HEK293 (cell line): ENCODE data around the gene SRSF4.
A peak's percentile ranks its signal among the peaks of the same experiment; 100 is the strongest.

Experiments
- CTCF ChIA-PET: fragments of 350-600 bp; formaldehyde crosslinking; extraction: SDS; loops from one replicate; lab custom pipeline; 2021; ENCODE audit warnings: antibody characterized with exemption; lab: Yijun Ruan, JAX
- POLR2A ChIA-PET: fragments of 300-600 bp; formaldehyde crosslinking; extraction: SDS; loops from one replicate; lab custom pipeline; 2020; ENCODE audit warnings: antibody characterized with exemption, inconsistent platforms; lab: Yijun Ruan, JAX
- H3K27ac ChIP-seq: fragments of 200-500 bp; sonication (Bioruptor generic); 2 replicates; pipeline ENCODE4 v1.5.1; 2014; ENCODE audit warnings: low read depth, low read length, control low read depth, inconsistent platforms; ENCODE audit errors: extremely low read depth
- H3K36me3 ChIP-seq, 2 experiments: fragments of 200-500 bp in 1 of 2; sonication (Bioruptor generic) in 1 of 2; 1 replicate in 1 of 2; 2 replicates in 1 of 2; pipeline ENCODE4 v1.5.1; 2014 to 2017; ENCODE audit warnings: inconsistent platforms in 2 of 2, low read length in 2 of 2; ENCODE audit not compliant: control insufficient read depth in 2 of 2, insufficient read depth in 1 of 2
- H3K4me1 ChIP-seq: fragments of 200-500 bp; sonication (Bioruptor generic); 2 replicates; pipeline ENCODE4 v1.5.1; 2014; ENCODE audit warnings: mild to moderate bottlenecking, low read length, inconsistent platforms; ENCODE audit not compliant: control insufficient read depth, insufficient read depth
- H3K4me3 ChIP-seq: 2 replicates; pipeline ENCODE4 v1.5.1; 2011; ENCODE audit warnings: low read depth, mild to moderate bottlenecking, control low read depth, low read length, moderate library complexity
- H3K9me3 ChIP-seq: fragments of 200-500 bp; sonication (Bioruptor generic); 2 replicates; pipeline ENCODE4 v1.5.1; 2014; ENCODE audit warnings: low read depth, low read length, inconsistent platforms; ENCODE audit not compliant: control insufficient read depth, insufficient read depth
- EGR2 ChIP-seq: fragments of 450-650 bp; formaldehyde crosslinking; IDR thresholded peaks from 2 replicates; pipeline ENCODE4 v1.5.1; 2016; ENCODE audit warnings: low read depth, missing biosample characterization, missing genetic modification characterization
- HOXC10 ChIP-seq: sonication (generic); formaldehyde crosslinking; IDR thresholded peaks from 2 replicates; pipeline ENCODE4 v1.8.1; 2023; ENCODE audit warnings: mild to moderate bottlenecking, missing genetic modification reagents
- IKZF3 ChIP-seq: fragments of 450-650 bp; IDR thresholded peaks from 2 replicates; pipeline ENCODE4 v1.5.0; 2018; ENCODE audit warnings: missing biosample characterization, mild to moderate bottlenecking, missing genetic modification characterization, moderate library complexity
- KLF10 ChIP-seq: fragments of 450-650 bp; IDR thresholded peaks from 2 replicates; pipeline ENCODE4 v1.5.1; 2018; ENCODE audit warnings: missing biosample characterization, mild to moderate bottlenecking, missing genetic modification characterization
- KLF8 ChIP-seq: fragments of 450-650 bp; formaldehyde crosslinking; IDR thresholded peaks from 2 replicates; pipeline ENCODE4 v1.5.1; 2016; ENCODE audit warnings: missing biosample characterization, missing genetic modification characterization
- SCRT2 ChIP-seq: fragments of 450-650 bp; formaldehyde crosslinking; IDR thresholded peaks from 2 replicates; pipeline ENCODE4 v1.5.1; 2016; ENCODE audit warnings: missing biosample characterization, missing genetic modification characterization
- SP7 ChIP-seq: fragments of 450-650 bp; formaldehyde crosslinking; IDR thresholded peaks from 2 replicates; pipeline ENCODE4 v1.5.1; 2016; ENCODE audit warnings: missing biosample characterization, missing genetic modification characterization
- YY1 ChIP-seq: fragments of 450-650 bp; formaldehyde crosslinking; IDR thresholded peaks from 2 replicates; pipeline ENCODE4 v1.5.1; 2018; ENCODE audit warnings: missing biosample characterization, missing genetic modification characterization
- YY2 ChIP-seq: fragments of 450-650 bp; formaldehyde crosslinking; IDR thresholded peaks from 2 replicates; pipeline ENCODE4 v1.5.1; 2016; ENCODE audit warnings: missing biosample characterization, missing genetic modification characterization
- ZBTB1 ChIP-seq: fragments of 450-650 bp; formaldehyde crosslinking; IDR thresholded peaks from 2 replicates; pipeline ENCODE4 v1.5.1; 2016; ENCODE audit warnings: missing biosample characterization, missing genetic modification characterization
- ZBTB7A ChIP-seq: fragments of 450-650 bp; formaldehyde crosslinking; IDR thresholded peaks from 2 replicates; pipeline ENCODE4 v1.5.1; 2016; ENCODE audit warnings: low read depth, missing biosample characterization, missing genetic modification characterization
- ZEB2 ChIP-seq: fragments of 450-650 bp; formaldehyde crosslinking; IDR thresholded peaks from 2 replicates; pipeline ENCODE4 v1.5.1; 2016; ENCODE audit warnings: missing biosample characterization, missing genetic modification characterization
- ZFP69B ChIP-seq: fragments of 450-650 bp; formaldehyde crosslinking; IDR thresholded peaks from 2 replicates; pipeline ENCODE4 v1.5.1; 2016; ENCODE audit warnings: missing biosample characterization, missing genetic modification characterization
- ZNF10 ChIP-seq: fragments of 450-650 bp; formaldehyde crosslinking; IDR thresholded peaks from 2 replicates; pipeline ENCODE4 v1.5.1; 2017; ENCODE audit warnings: missing biosample characterization, missing genetic modification characterization
- ZNF2 ChIP-seq: fragments of 450-650 bp; formaldehyde crosslinking; IDR thresholded peaks from 2 replicates; pipeline ENCODE4 v1.5.1; 2016; ENCODE audit warnings: missing biosample characterization, missing genetic modification characterization
- ZNF366 ChIP-seq: fragments of 450-650 bp; formaldehyde crosslinking; conservative IDR thresholded peaks from 2 replicates; pipeline ENCODE4 v1.5.1; 2016; ENCODE audit warnings: missing biosample characterization, missing genetic modification characterization
- ZNF391 ChIP-seq: fragments of 450-650 bp; formaldehyde crosslinking; IDR thresholded peaks from 2 replicates; pipeline ENCODE4 v1.5.1; 2016; ENCODE audit warnings: low read depth, missing biosample characterization, missing genetic modification characterization, borderline replicate concordance
- ZNF501 ChIP-seq: fragments of 450-650 bp; formaldehyde crosslinking; IDR thresholded peaks from 2 replicates; pipeline ENCODE4 v1.5.1; 2016; ENCODE audit warnings: missing biosample characterization, missing genetic modification characterization
- ZNF530 ChIP-seq: fragments of 450-650 bp; formaldehyde crosslinking; IDR thresholded peaks from 2 replicates; pipeline ENCODE4 v1.5.1; 2016; ENCODE audit warnings: low read depth, missing biosample characterization, missing genetic modification characterization
- ZNF629 ChIP-seq: fragments of 450-650 bp; formaldehyde crosslinking; IDR thresholded peaks from 2 replicates; pipeline ENCODE4 v1.5.1; 2017; ENCODE audit warnings: missing biosample characterization, missing genetic modification characterization
- ZNF654 ChIP-seq: fragments of 450-650 bp; formaldehyde crosslinking; IDR thresholded peaks from 2 replicates; pipeline ENCODE4 v1.5.1; 2016; ENCODE audit warnings: low read depth, missing biosample characterization, missing genetic modification characterization
- ZNF658 ChIP-seq: fragments of 450-650 bp; formaldehyde crosslinking; IDR thresholded peaks from 2 replicates; pipeline ENCODE4; 2016; ENCODE audit warnings: missing biosample characterization, missing genetic modification characterization
- ZNF747 ChIP-seq: fragments of 450-650 bp; formaldehyde crosslinking; IDR thresholded peaks from 2 replicates; pipeline ENCODE4 v1.5.1; 2016; ENCODE audit warnings: missing biosample characterization, missing genetic modification characterization
- ZNF76 ChIP-seq: fragments of 450-650 bp; formaldehyde crosslinking; IDR thresholded peaks from 2 replicates; pipeline ENCODE4; 2016; ENCODE audit warnings: low read depth, missing biosample characterization, missing genetic modification characterization, borderline replicate concordance
- ZNF792 ChIP-seq: fragments of 450-650 bp; formaldehyde crosslinking; IDR thresholded peaks from 2 replicates; pipeline ENCODE4 v1.5.1; 2016; ENCODE audit warnings: missing biosample characterization, missing genetic modification characterization
- ZNF843 ChIP-seq: fragments of 450-650 bp; formaldehyde crosslinking; IDR thresholded peaks from 2 replicates; pipeline ENCODE4 v1.5.1; 2016; ENCODE audit warnings: missing biosample characterization, missing genetic modification characterization
- ZSCAN16 ChIP-seq: fragments of 450-650 bp; formaldehyde crosslinking; IDR thresholded peaks from 2 replicates; pipeline ENCODE4 v1.5.1; 2016; ENCODE audit warnings: missing biosample characterization, missing genetic modification characterization
- TF ChIP-seq, protein P1 (sequence below): fragments of 450-650 bp; formaldehyde crosslinking; IDR thresholded peaks from 2 replicates; pipeline ENCODE4 v1.5.1; 2016; ENCODE audit warnings: missing biosample characterization, missing genetic modification characterization
- TF ChIP-seq, protein P2 (sequence below): fragments of 450-650 bp; formaldehyde crosslinking; IDR thresholded peaks from 2 replicates; pipeline ENCODE4 v1.5.1; 2016; ENCODE audit warnings: missing biosample characterization, missing genetic modification characterization
- TF ChIP-seq, protein P3 (sequence below): fragments of 450-650 bp; formaldehyde crosslinking; IDR thresholded peaks from 2 replicates; pipeline ENCODE4 v1.5.1; 2016; ENCODE audit warnings: missing biosample characterization, missing genetic modification characterization
- TF ChIP-seq, protein P4 (sequence below): fragments of 450-650 bp; formaldehyde crosslinking; IDR thresholded peaks from 2 replicates; pipeline ENCODE4 v1.5.1; 2016; ENCODE audit warnings: missing biosample characterization, missing genetic modification characterization

Gene SRSF4

GRCh38 chr1:29208442-29208841 is 26.7 kb upstream of the SRSF4 start (continued):
- TF ChIP-seq YY2 = no peak
- no peak for TF ChIP-seq ZNF76 (tag by site-specific recombination)
- TF ChIP-seq ZNF658 = no peak

GRCh38 chr1:29202584-29203340 is 21.1 kb upstream of the SRSF4 start:
- H3K27ac ChIP-seq = no peak overlapping the region
- no peaks in the 10 kb centered on the region for H3K4me1 ChIP-seq
- ChIA-PET POLR2A (interaction anchor here (0.6 to 2.2 kb wide), 3 partner anchors 21 to 402 kb away, joined by 3 to 17 read pairs (median 10); partner anchors contain the start of gene SRSF4), CTCF (interaction anchor here (0.6 to 10.8 kb wide), 39 partner anchors 9 to 796 kb away, joined by 3 to 159 read pairs (median 4); partner anchors contain the start of gene SRSF4)
- no peaks in the 10 kb centered on the region for H3K9me3 ChIP-seq
- H3K4me3 ChIP-seq = no peak overlapping the region
- peaks cover 10 to 85% of the 10 kb centered on the region in 2 experiments; a peak in 2 of 3 replicates for H3K36me3 ChIP-seq
- TF ChIP-seq ZNF501 (tag by site-specific recombination) (peak; percentile 43; the same call in 1 of the 2 replicates), ZNF792 (tag by site-specific recombination) (no peak), ZNF2 (peak; percentile 81; the same call in 1 of the 2 replicates), KLF8 (peak; percentile 41; the same call in 1 of the 2 replicates), ZNF10 (tag by site-specific recombination) (no peak), EGR2 (tag by site-specific recombination) (no peak), SCRT2 (tag by site-specific recombination) (peak; percentile 83), ZNF366 (tag by site-specific recombination) (peak; percentile 50), ZNF843 (tag by site-specific recombination) (no peak), ZSCAN16 (tag by site-specific recombination) (no peak), ZNF654 (peak; percentile 97), ZNF747 (tag by site-specific recombination) (no peak), KLF10 (0 out of 2 replicates have a peak, but pooled peaks have one; percentile 33), ZFP69B (tag by site-specific recombination) (0 out of 2 replicates have a peak, but pooled peaks have one; percentile 42), SP7 (tag by site-specific recombination) (peak; percentile 78), HOXC10 (CRISPR knock-in tag) (no peak), ZNF629 (tag by site-specific recombination) (0 out of 2 replicates have a peak, but pooled peaks have one; percentile 50), ZEB2 (tag by site-specific recombination) (peak; percentile 56; the same call in 1 of the 2 replicates), ZNF530 (tag by site-specific recombination) (no peak), ZBTB7A (tag by site-specific recombination) (no peak), IKZF3 (tag by site-specific recombination) (peak; percentile 65), ZNF391 (tag by site-specific recombination) (peak; percentile 79; the same call in 1 of the 2 replicates), ZBTB1 (tag by site-specific recombination) (no peak), YY1 (no peak)
- TF ChIP-seq, protein P1, sequence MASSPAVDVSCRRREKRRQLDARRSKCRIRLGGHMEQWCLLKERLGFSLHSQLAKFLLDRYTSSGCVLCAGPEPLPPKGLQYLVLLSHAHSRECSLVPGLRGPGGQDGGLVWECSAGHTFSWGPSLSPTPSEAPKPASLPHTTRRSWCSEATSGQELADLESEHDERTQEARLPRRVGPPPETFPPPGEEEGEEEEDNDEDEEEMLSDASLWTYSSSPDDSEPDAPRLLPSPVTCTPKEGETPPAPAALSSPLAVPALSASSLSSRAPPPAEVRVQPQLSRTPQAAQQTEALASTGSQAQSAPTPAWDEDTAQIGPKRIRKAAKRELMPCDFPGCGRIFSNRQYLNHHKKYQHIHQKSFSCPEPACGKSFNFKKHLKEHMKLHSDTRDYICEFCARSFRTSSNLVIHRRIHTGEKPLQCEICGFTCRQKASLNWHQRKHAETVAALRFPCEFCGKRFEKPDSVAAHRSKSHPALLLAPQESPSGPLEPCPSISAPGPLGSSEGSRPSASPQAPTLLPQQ (tag by site-specific recombination) = 0 out of 2 replicates have a peak, but pooled peaks have one; percentile 28
- TF ChIP-seq, protein P2, sequence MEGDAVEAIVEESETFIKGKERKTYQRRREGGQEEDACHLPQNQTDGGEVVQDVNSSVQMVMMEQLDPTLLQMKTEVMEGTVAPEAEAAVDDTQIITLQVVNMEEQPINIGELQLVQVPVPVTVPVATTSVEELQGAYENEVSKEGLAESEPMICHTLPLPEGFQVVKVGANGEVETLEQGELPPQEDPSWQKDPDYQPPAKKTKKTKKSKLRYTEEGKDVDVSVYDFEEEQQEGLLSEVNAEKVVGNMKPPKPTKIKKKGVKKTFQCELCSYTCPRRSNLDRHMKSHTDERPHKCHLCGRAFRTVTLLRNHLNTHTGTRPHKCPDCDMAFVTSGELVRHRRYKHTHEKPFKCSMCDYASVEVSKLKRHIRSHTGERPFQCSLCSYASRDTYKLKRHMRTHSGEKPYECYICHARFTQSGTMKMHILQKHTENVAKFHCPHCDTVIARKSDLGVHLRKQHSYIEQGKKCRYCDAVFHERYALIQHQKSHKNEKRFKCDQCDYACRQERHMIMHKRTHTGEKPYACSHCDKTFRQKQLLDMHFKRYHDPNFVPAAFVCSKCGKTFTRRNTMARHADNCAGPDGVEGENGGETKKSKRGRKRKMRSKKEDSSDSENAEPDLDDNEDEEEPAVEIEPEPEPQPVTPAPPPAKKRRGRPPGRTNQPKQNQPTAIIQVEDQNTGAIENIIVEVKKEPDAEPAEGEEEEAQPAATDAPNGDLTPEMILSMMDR (tag by site-specific recombination) = peak; percentile 89
- TF ChIP-seq, protein P3, sequence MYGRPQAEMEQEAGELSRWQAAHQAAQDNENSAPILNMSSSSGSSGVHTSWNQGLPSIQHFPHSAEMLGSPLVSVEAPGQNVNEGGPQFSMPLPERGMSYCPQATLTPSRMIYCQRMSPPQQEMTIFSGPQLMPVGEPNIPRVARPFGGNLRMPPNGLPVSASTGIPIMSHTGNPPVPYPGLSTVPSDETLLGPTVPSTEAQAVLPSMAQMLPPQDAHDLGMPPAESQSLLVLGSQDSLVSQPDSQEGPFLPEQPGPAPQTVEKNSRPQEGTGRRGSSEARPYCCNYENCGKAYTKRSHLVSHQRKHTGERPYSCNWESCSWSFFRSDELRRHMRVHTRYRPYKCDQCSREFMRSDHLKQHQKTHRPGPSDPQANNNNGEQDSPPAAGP = peak; percentile 61; the same call in 1 of the 2 replicates
- TF ChIP-seq, protein P4, sequence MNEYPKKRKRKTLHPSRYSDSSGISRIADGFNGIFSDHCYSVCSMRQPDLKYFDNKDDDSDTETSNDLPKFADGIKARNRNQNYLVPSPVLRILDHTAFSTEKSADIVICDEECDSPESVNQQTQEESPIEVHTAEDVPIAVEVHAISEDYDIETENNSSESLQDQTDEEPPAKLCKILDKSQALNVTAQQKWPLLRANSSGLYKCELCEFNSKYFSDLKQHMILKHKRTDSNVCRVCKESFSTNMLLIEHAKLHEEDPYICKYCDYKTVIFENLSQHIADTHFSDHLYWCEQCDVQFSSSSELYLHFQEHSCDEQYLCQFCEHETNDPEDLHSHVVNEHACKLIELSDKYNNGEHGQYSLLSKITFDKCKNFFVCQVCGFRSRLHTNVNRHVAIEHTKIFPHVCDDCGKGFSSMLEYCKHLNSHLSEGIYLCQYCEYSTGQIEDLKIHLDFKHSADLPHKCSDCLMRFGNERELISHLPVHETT = 0 out of 2 replicates have a peak, but pooled peaks have one; percentile 16
